GM13977 (cell line): ENCODE data around the gene GMDS.

Source experiments
- DNase-seq: peaks from one replicate; pipeline ENCODE4 v3.0.0; 2012; ENCODE audit warnings: low spot score
- in situ Hi-C: fragments of 300-500 bp; cut with MboI; formaldehyde crosslinking; loops from one replicate; pipeline ENCODE4 v1.12.0; 2022; ENCODE audit warnings: low sequenced_read_pairs, low pct_unique_long_range_greater_than_20kb, mixed read lengths, inconsistent platforms; ENCODE audit not compliant: unreplicated experiment
- TF ChIP-seq, protein P1 (sequence below): IDR thresholded peaks from 2 replicates; pipeline ENCODE4 v1.5.1; 2012; ENCODE audit warnings: mild to moderate bottlenecking, control low read depth; ENCODE audit not compliant: insufficient read depth; ENCODE audit errors: extremely low read depth, missing control alignments

GMDS gene

DNA sequence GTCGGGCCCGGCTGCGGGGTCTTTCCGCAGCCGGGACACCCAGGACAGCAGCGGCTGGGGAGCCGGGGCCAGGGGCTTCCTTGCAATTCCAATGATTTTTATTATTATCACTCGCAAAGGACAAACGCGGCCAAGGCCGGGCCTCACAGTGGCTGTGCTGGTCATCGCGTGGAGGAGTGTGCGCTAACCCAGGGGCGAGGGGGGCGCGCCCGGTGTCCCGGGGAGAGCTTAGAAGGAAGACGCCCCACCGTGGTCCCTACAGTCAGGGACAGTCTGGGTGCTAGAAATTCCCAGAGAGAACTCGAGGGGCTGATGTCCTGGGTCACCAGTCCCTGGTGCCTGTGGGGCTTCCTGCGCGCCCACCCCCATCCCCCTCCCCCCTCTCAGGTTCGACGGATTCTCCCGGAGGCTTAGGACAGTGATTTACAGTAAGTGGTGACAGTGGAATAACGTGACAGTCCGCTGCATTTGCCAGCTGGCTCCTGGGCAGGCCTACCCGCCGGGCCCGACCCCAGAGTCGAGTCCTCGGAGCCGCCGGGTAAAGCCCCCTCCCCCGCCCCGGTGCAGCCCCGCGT lies 626.2 kb downstream of the GMDS start:
- TF ChIP-seq, protein P1, sequence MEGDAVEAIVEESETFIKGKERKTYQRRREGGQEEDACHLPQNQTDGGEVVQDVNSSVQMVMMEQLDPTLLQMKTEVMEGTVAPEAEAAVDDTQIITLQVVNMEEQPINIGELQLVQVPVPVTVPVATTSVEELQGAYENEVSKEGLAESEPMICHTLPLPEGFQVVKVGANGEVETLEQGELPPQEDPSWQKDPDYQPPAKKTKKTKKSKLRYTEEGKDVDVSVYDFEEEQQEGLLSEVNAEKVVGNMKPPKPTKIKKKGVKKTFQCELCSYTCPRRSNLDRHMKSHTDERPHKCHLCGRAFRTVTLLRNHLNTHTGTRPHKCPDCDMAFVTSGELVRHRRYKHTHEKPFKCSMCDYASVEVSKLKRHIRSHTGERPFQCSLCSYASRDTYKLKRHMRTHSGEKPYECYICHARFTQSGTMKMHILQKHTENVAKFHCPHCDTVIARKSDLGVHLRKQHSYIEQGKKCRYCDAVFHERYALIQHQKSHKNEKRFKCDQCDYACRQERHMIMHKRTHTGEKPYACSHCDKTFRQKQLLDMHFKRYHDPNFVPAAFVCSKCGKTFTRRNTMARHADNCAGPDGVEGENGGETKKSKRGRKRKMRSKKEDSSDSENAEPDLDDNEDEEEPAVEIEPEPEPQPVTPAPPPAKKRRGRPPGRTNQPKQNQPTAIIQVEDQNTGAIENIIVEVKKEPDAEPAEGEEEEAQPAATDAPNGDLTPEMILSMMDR = no peak
- in situ Hi-C loops = loop anchor here (25.0 kb wide), 1 partner anchor 493 kb away; no protein-coding TSS in a partner anchor
- DNase-seq = no peak

DNA sequence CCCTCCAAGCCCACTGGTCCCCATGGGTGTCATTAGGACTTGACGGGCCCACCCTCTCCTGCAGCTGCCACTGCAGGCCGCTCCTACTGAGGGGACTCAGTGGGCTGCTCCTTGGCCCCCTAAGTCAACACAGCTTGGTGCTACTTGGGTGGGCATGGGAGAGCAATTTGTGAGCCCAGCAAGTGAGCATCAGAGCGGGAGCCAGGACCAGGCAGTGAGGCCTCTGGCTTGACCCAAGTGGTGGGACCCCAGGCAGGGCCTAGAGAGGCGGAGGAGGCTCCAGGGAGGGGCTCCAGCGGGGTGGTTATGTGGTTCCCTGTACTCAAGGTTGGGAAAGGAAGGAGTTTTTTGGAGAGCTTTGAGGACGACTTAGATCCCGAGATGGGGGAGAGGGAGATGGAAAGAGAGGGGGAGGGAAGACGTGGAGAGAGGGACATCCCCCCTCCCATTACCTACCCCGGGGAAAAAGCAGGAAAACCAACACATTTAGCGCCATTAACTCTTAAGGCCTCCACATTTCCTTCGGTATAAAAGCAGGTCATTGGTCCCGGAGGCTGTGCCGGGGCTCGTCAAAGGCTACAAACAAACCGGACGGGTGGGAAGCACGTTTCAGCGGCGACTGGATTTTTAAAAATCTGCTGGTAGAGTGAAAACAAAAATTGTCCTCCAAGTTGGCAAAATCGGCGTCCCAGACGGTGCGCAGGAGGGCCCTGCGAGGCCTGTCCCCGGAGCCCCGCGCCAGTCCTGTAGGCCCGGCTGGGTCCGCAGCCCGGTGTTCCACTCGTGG lies 626.9 kb downstream of the GMDS start:
- DNase-seq = no peak
- in situ Hi-C loops = loop anchor here (25.0 kb wide), 1 partner anchor 494 kb away; no protein-coding TSS in a partner anchor
- TF ChIP-seq, protein P1 = no peak

DNA sequence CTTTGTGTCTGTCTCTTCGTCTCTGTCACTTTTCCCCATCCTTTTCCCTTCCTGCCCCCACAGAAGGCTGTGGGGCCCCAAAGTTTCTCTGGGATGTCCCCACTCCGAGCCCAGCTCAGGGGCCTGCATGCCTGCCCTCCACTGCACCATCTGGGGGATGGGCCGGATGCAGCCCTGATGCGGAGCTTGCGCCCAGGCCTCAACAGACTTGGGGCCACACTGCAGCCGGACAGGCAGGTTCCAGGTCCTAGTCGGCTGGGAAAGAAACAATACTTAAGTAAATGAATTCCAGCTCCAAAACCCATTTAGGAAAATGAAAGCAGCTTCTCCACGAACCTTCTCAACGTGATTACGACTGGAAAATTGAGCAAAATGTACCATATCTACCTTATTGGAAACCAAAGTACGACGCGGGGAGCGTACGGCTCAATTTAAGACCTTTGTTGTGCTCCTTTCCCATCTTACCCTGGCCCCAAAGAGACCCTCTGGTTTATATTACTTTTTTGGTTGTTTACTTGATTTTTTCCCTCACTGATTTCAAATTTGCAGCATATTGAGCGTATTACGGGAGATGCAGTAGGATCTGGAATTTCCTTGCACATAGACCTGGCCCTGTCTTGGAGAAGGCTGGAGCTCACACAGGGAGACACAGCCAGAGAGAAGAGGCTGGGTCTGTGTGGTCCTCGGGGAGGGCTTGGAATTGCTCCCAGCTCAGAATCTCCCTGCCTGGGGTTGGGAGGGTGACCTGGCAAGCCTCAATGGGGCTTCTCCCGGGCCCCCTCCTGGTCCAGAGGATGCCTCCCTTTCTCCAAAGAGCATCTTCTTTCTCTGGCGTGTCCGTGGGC lies 627.7 kb downstream of the GMDS start:
- in situ Hi-C loops = loop anchor here (25.0 kb wide), 1 partner anchor 495 kb away; no protein-coding TSS in a partner anchor

DNA sequence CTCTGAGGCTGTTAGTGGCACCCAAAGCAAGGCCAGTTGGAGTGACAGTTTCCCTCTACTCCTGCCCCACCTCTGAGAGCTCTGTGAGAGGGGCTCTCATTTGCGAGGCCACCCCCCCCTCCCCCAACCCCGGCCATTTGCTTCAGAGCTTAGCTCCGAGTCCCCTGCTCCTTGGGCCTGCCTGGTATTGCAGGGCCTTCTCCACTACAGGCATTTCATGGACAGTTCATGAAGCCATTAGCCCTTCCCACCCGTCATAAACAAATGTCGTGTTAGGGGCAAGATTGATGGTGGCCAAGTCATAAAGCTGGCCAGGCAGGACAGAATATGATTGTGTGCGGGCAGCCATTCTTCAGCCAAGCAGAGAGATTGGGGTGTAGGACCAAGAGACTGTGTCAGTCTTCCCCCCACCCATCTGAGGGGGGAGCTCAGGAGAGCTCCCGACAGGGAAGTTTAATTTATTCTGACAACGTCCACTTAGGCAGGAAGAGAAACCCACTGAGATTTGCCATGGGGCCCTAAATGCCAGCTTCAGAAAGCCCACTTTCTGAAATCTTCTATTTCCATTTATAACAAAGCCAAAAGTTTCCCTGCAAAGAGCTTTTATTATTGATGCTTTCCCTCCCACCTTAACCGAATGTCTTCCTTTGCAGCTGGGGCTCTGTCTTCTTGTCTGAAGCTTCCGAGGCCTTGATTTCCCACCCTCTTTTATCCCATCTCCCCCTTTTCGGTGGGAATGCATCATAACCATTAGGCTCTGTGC lies 628.5 kb downstream of the GMDS start:
- DNase-seq = no peak
- TF ChIP-seq, protein P1 = no peak
- in situ Hi-C loops = loop anchor here (25.0 kb wide), 1 partner anchor 495 kb away; no protein-coding TSS in a partner anchor

More for the DNA sequence above, 627.7 kb downstream of the GMDS start:
- TF ChIP-seq, protein P1 = no peak
- no peak for DNase-seq

DNA sequence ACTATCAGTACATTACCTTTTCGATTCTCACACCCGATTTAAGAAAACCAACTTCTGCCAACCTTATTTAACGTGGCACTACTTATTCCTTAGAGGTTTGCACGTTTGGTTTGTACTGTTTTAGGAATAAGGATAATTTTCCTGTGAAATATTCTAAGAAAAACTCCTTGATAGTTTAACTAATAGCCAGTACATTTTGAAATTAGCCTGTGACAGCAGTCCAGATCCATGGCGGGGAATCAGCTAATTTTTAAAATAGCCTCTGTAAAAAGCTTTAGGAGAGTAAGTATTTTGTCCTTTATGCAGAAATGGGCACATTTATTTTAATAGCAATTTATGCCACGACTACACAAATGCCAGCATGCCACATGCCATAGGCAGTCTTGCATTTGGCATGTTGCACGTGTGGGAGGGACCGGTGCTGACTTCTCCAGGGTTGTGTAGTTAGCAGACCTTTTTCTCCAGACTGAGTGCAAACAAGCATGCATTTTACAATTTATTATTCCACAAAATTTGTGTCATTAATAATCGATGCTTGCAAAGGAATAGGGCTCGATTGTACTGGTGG lies 629.5 kb downstream of the GMDS start:
- TF ChIP-seq, protein P1 = no peak
- no peak for DNase-seq
- in situ Hi-C loops = loop anchor here (25.0 kb wide), 1 partner anchor 496 kb away; no protein-coding TSS in a partner anchor
